DOHH2 (cell line): Measurements from ENCODE around the gene USP1.

Experiments used
- H3F3A ChIP-seq: fragments of 200-600 bp; sonication (generic), shearing (Covaris generic); 2 replicates; pipeline ENCODE4 v1.6.0; 2016; ENCODE audit warnings: antibody characterized with exemption, mild to moderate bottlenecking; ENCODE audit not compliant: control insufficient read depth, insufficient read depth
- H3K27ac ChIP-seq: fragments of 200-600 bp; sonication (generic); 2 replicates; pipeline ENCODE4 v1.5.1; 2014; ENCODE audit warnings: low read depth, mild to moderate bottlenecking, low read length, moderate library complexity
- H3K27me3 ChIP-seq: fragments of 200-600 bp; sonication (generic); 2 replicates; pipeline ENCODE4 v1.6.1; 2014; ENCODE audit warnings: mild to moderate bottlenecking, low read length, mixed read lengths; ENCODE audit not compliant: control insufficient read depth
- H3K36me3 ChIP-seq: fragments of 200-600 bp; sonication (generic); 2 replicates; pipeline ENCODE4 v1.6.1; 2014; ENCODE audit warnings: mild to moderate bottlenecking, low read length, moderate library complexity, mixed read lengths; ENCODE audit not compliant: control insufficient read depth
- H3K4me1 ChIP-seq: fragments of 200-600 bp; sonication (generic); 2 replicates; pipeline ENCODE4 v1.6.1; 2014; ENCODE audit warnings: mild to moderate bottlenecking, low read length, mixed read lengths; ENCODE audit not compliant: control insufficient read depth
- H3K4me2 ChIP-seq: fragments of 200-600 bp; sonication (generic); 2 replicates; pipeline ENCODE4 v1.6.0; 2014; ENCODE audit warnings: mild to moderate bottlenecking, low read length, moderate library complexity
- H3K4me3 ChIP-seq: fragments of 200-600 bp; sonication (generic); 2 replicates; pipeline ENCODE4 v1.5.1; 2014; ENCODE audit warnings: mild to moderate bottlenecking, low read length, mixed read lengths
- H3K79me2 ChIP-seq: fragments of 200-600 bp; sonication (generic); 2 replicates; pipeline ENCODE4 v1.6.1; 2014; ENCODE audit warnings: mild to moderate bottlenecking, low read length, mixed read lengths; ENCODE audit not compliant: control insufficient read depth
- H3K9me2 ChIP-seq: fragments of 200-600 bp; sonication (generic); replicated peaks from 2 replicates; pipeline ENCODE4 v1.6.1; 2014; ENCODE audit warnings: mild to moderate bottlenecking, low read length, mixed read lengths; ENCODE audit not compliant: control insufficient read depth
- H3K9me3 ChIP-seq: fragments of 200-600 bp; sonication (generic); 2 replicates; pipeline ENCODE4 v1.6.1; 2014; ENCODE audit warnings: antibody characterized with exemption, low read length, mixed read lengths; ENCODE audit not compliant: control insufficient read depth, insufficient read depth
- H4K20me1 ChIP-seq: fragments of 200-600 bp; sonication (generic); 2 replicates; pipeline ENCODE4 v1.6.0; 2014; ENCODE audit warnings: low read depth, mild to moderate bottlenecking, antibody characterized with exemption, low read length, moderate library complexity; ENCODE audit not compliant: control insufficient read depth, insufficient read depth
- EZH2phosphoT487 ChIP-seq: fragments of 200-600 bp; sonication (generic); IDR thresholded peaks from 2 replicates; pipeline ENCODE4 v1.6.1; 2017; ENCODE audit warnings: borderline replicate concordance, mild to moderate bottlenecking, antibody characterized with exemption, low read length, moderate library complexity, mixed read lengths
- TF ChIP-seq, protein P1 (sequence below): fragments of 200-600 bp; sonication (generic); IDR thresholded peaks from one replicate; pipeline ENCODE4 v1.5.1; 2014; ENCODE audit warnings: antibody characterized with exemption, mild to moderate bottlenecking, low read depth, low read length; ENCODE audit not compliant: poor library complexity, severe bottlenecking

The USP1 gene, protein sequence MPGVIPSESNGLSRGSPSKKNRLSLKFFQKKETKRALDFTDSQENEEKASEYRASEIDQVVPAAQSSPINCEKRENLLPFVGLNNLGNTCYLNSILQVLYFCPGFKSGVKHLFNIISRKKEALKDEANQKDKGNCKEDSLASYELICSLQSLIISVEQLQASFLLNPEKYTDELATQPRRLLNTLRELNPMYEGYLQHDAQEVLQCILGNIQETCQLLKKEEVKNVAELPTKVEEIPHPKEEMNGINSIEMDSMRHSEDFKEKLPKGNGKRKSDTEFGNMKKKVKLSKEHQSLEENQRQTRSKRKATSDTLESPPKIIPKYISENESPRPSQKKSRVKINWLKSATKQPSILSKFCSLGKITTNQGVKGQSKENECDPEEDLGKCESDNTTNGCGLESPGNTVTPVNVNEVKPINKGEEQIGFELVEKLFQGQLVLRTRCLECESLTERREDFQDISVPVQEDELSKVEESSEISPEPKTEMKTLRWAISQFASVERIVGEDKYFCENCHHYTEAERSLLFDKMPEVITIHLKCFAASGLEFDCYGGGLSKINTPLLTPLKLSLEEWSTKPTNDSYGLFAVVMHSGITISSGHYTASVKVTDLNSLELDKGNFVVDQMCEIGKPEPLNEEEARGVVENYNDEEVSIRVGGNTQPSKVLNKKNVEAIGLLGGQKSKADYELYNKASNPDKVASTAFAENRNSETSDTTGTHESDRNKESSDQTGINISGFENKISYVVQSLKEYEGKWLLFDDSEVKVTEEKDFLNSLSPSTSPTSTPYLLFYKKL

DNA sequence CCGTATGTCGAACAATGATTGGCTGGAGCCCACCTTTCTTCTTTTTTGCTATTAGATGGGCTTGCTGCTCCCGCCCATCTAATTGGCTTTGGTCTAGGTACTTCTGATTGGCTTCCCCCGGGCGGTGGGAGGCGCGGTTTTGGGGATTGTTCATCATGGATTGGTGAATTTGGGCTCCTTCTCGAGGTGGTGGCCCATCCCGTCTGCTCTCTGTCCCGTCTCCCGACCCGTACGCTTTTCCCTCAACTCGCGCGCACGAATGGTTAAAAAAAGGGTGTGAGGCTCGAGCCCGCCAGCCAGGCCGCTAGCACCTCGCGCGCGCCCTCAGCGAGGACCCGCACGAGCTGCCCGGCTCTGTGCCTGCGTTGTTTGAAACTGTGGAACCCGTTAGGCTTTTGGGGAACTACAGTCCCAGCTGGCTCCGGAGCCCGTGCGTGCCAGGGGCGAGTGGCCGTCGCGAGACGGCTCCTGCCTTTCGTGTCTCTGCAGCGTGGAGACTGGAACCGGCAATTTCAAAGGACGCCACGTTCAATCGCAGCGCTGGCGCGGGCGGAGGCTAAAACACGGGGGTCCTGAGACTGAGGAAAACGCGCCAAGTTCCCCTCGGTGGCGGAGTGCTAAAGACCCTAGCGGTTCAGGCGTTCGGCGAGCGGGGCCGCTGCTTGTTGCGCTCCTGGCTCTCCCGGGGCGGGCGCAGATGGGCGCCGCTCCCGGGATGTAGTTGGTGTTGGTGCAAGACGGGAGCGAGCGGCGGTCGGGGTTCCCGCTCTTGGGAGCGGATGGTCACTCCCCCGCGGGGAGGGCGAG, at the start of gene USP1:
Gene USP1, plus strand, starts transcription at position 584 of the 807 bp plus-strand sequence. CDS start 2,819 bp downstream, outside the sequence.
- no peak for TF ChIP-seq EZH2phosphoT487
- TF ChIP-seq, protein P1, sequence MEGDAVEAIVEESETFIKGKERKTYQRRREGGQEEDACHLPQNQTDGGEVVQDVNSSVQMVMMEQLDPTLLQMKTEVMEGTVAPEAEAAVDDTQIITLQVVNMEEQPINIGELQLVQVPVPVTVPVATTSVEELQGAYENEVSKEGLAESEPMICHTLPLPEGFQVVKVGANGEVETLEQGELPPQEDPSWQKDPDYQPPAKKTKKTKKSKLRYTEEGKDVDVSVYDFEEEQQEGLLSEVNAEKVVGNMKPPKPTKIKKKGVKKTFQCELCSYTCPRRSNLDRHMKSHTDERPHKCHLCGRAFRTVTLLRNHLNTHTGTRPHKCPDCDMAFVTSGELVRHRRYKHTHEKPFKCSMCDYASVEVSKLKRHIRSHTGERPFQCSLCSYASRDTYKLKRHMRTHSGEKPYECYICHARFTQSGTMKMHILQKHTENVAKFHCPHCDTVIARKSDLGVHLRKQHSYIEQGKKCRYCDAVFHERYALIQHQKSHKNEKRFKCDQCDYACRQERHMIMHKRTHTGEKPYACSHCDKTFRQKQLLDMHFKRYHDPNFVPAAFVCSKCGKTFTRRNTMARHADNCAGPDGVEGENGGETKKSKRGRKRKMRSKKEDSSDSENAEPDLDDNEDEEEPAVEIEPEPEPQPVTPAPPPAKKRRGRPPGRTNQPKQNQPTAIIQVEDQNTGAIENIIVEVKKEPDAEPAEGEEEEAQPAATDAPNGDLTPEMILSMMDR, result no peak
- H4K20me1 ChIP-seq, result peaks cover 30% of the 10 kb centered on the region
- peaks cover 33% of the 10 kb centered on the region for H3K4me1 ChIP-seq
- H3K9me3 ChIP-seq, result no peaks in the 10 kb centered on the region
- H3K36me3 ChIP-seq, result peaks cover 56% of the 10 kb centered on the region
- H3K79me2 ChIP-seq, result peaks cover 64% of the 10 kb centered on the region
- no peaks in the 10 kb centered on the region for H3K9me2 ChIP-seq
- peak within 1 kb of the TSS; percentile 91 for H3K27ac ChIP-seq
- H3K27me3 ChIP-seq, result no peaks in the 10 kb centered on the region
- peak within 1 kb of the TSS; percentile 79 for H3K4me2 ChIP-seq
- peak within 1 kb of the TSS; percentile 98 for H3K4me3 ChIP-seq
- H3F3A ChIP-seq, result peaks cover 10% of the 10 kb centered on the region; the same call in 1 of the 2 replicates

GRCh38 chr1:62389531-62389930, 47.3 kb upstream of the USP1 start:
- Histone ChIP-seq H3K27ac (no peak overlapping the region), H3K79me2 (no peaks in the 10 kb centered on the region), H3K27me3 (peaks cover 20% of the 10 kb centered on the region), H3F3A (no peaks in the 10 kb centered on the region), H3K4me1 (no peaks in the 10 kb centered on the region), H3K36me3 (no peaks in the 10 kb centered on the region), H3K4me3 (no peak overlapping the region), H3K9me2 (no peaks in the 10 kb centered on the region), H3K9me3 (no peaks in the 10 kb centered on the region), H4K20me1 (no peaks in the 10 kb centered on the region), H3K4me2 (no peak overlapping the region)
- TF ChIP-seq EZH2phosphoT487, result no peak
- TF ChIP-seq, protein P1, result no peak

DNA sequence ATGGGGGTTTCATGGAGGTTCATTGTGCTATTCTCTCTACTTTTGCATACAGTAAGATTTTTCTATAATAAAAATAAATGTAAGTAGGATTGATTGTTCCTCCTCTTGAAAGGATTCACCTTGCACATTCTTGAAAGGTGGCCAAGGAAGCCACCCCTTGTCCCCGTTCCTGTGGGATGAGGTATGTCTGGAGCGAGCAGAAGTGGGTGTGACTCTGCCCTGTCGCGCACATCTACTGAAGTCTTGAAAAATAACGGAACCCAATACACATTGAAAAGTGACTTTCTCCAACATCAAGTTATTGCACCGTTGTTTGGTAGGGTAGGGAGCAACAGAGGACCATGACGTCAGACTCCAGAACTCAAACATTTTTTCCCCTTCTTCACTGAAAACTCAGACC, 46.8 kb upstream of the USP1 start:
- Histone ChIP-seq H3K27me3 (peaks cover 20% of the 10 kb centered on the region), H3K4me3 (no peak overlapping the region), H3F3A (no peaks in the 10 kb centered on the region), H3K27ac (no peak overlapping the region), H3K79me2 (no peaks in the 10 kb centered on the region), H3K4me2 (no peak overlapping the region), H3K9me3 (no peaks in the 10 kb centered on the region), H3K36me3 (no peaks in the 10 kb centered on the region), H3K4me1 (no peaks in the 10 kb centered on the region), H3K9me2 (no peaks in the 10 kb centered on the region), H4K20me1 (no peaks in the 10 kb centered on the region)
- no peak for TF ChIP-seq EZH2phosphoT487
- TF ChIP-seq, protein P1, result no peak
